GM23338 (cell line): ENCODE results near the gene AFAP1. TPM values are rescaled to one million over a fixed set of nuclear protein-coding genes. Genes with fewer than 3 reads are reported as not detected.
A peak's percentile ranks its signal among the peaks of the same experiment; 100 is the strongest.

Experiments
- ATAC-seq: fragments of 200-7000 bp; cut with Tn5 transposase; 3 replicates; pipeline ENCODE4 v1.9.1; 2020
- DNase-seq: peaks from one replicate; pipeline ENCODE4 v3.0.0-alpha.2; 2015; ENCODE audit warnings: low spot score
- H2AFZ ChIP-seq: fragments of 200-600 bp; sonication (generic); 2 replicates; pipeline ENCODE4 v1.8.0; 2016; ENCODE audit warnings: antibody characterized with exemption, mild to moderate bottlenecking, moderate library complexity
- H3F3A ChIP-seq: fragments of 200-600 bp; sonication (generic); replicated peaks from 2 replicates; pipeline ENCODE4 v1.8.0; 2017; ENCODE audit warnings: antibody characterized with exemption, mixed run types, low read depth
- H3K27ac ChIP-seq: fragments of 200-600 bp; sonication (generic); 2 replicates; pipeline ENCODE4 v1.6.1; 2016; ENCODE audit warnings: low read depth
- H3K27me3 ChIP-seq: fragments of 200-600 bp; sonication (generic); 2 replicates; pipeline ENCODE4 v1.8.0; 2016; ENCODE audit warnings: mild to moderate bottlenecking, mixed run types, moderate library complexity; ENCODE audit not compliant: insufficient read depth
- H3K36me3 ChIP-seq: fragments of 200-600 bp; sonication (generic); 2 replicates; pipeline ENCODE4 v1.8.0; 2016; ENCODE audit warnings: mild to moderate bottlenecking; ENCODE audit not compliant: insufficient read depth
- H3K4me1 ChIP-seq: fragments of 200-600 bp; sonication (generic); 2 replicates; pipeline ENCODE4 v1.8.0; 2016; ENCODE audit warnings: mild to moderate bottlenecking, moderate library complexity; ENCODE audit not compliant: insufficient read depth
- H3K4me2 ChIP-seq: fragments of 200-600 bp; sonication (generic); 2 replicates; pipeline ENCODE4 v1.7.1; 2017; ENCODE audit warnings: mixed run types
- H3K4me3 ChIP-seq: fragments of 200-600 bp; sonication (generic); 2 replicates; pipeline ENCODE4 v1.6.1; 2016; ENCODE audit warnings: mixed run types
- H3K79me2 ChIP-seq: fragments of 200-600 bp; sonication (generic); replicated peaks from 2 replicates; pipeline ENCODE4 v1.8.0; 2017; ENCODE audit warnings: mild to moderate bottlenecking; ENCODE audit not compliant: insufficient read depth
- H3K9me2 ChIP-seq: fragments of 200-600 bp; sonication (generic); 2 replicates; pipeline ENCODE4 v1.8.0; 2017; ENCODE audit not compliant: insufficient read depth
- H4K20me1 ChIP-seq: fragments of 200-600 bp; sonication (generic); replicated peaks from 2 replicates; pipeline ENCODE4 v1.8.0; 2017; ENCODE audit warnings: mild to moderate bottlenecking; ENCODE audit not compliant: insufficient read depth
- H3K27ac Mint-ChIP-seq: 2 replicates; pipeline ENCODE4 v1.8.0; 2020; ENCODE audit warnings: inconsistent platforms, mild to moderate bottlenecking, moderate library complexity, mixed read lengths
- H3K27me3 Mint-ChIP-seq: 3 replicates; pipeline ENCODE4 v1.8.0; 2022; ENCODE audit warnings: low read depth, mild to moderate bottlenecking, moderate library complexity, mixed read lengths, inconsistent platforms; ENCODE audit not compliant: insufficient read depth, poor library complexity
- H3K36me3 Mint-ChIP-seq: 3 replicates; pipeline ENCODE4 v1.8.0; 2021; ENCODE audit warnings: low read depth, mild to moderate bottlenecking, inconsistent platforms, moderate library complexity, mixed read lengths
- H3K4me1 Mint-ChIP-seq: 3 replicates; pipeline ENCODE4 v1.8.0; 2020; ENCODE audit warnings: mild to moderate bottlenecking, inconsistent platforms, mixed read lengths
- H3K4me3 Mint-ChIP-seq: 3 replicates; pipeline ENCODE4 v1.8.0; 2021; ENCODE audit warnings: moderate library complexity, mild to moderate bottlenecking, inconsistent platforms, mixed read lengths
- H3K9me3 Mint-ChIP-seq: 3 replicates; pipeline ENCODE4 v1.8.0; 2020; ENCODE audit warnings: moderate library complexity, mild to moderate bottlenecking, inconsistent platforms, mixed read lengths
- EZH2 ChIP-seq: fragments of 200-600 bp; sonication (generic); IDR thresholded peaks from one replicate; pipeline ENCODE4 v1.8.0; 2017; ENCODE audit warnings: antibody characterized with exemption, mild to moderate bottlenecking, low read depth; ENCODE audit not compliant: unreplicated experiment
- EZH2phosphoT487 ChIP-seq: fragments of 200-600 bp; sonication (generic); IDR thresholded peaks from one replicate; pipeline ENCODE4 v1.8.1; 2018; ENCODE audit warnings: antibody characterized with exemption; ENCODE audit not compliant: unreplicated experiment
- STAT1 ChIP-seq: IDR thresholded peaks from one replicate; pipeline ENCODE4 v1.6.1; 2016; ENCODE audit warnings: antibody characterized with exemption; ENCODE audit not compliant: unreplicated experiment
- ZNF114 ChIP-seq: fragments of 250-450 bp; sonication (Bioruptor Pico); IDR thresholded peaks from 2 replicates; pipeline ENCODE4 v1.5.0; 2020; ENCODE audit warnings: mild to moderate bottlenecking, moderate library complexity
- ZNF331 ChIP-seq: fragments of 250-450 bp; sonication (Bioruptor Pico); IDR thresholded peaks from 2 replicates; pipeline ENCODE4 v1.5.0; 2020; ENCODE audit warnings: low read depth, mild to moderate bottlenecking, moderate library complexity
- polyA plus RNA-seq: library from polyadenylated mRNA; unstranded; fragments of >200 nt; fragmentation: Nextera tagmentation; extraction: Ambion mirVana; gene quantifications from 2 replicates; pipeline ENCODE4 v1.2.1, GENCODE V29; 2016
- total RNA-seq: library from RNA; depleted of rRNA; stranded (reverse); fragments of >200 nt; shearing (Covaris generic); gene quantifications from 2 replicates; pipeline ENCODE4 v1.2.3, GENCODE V29; 2014
- TF ChIP-seq, protein P1 (sequence below): IDR thresholded peaks from one replicate; pipeline ENCODE4 v1.6.1; 2018; ENCODE audit warnings: antibody characterized with exemption; ENCODE audit not compliant: unreplicated experiment
- TF ChIP-seq, protein P2 (sequence below): IDR thresholded peaks from 2 replicates; pipeline ENCODE4 v1.6.1; 2016; ENCODE audit warnings: antibody characterized with exemption
- TF ChIP-seq, protein P3 (sequence below), 2 experiments: fragments of 200-600 bp in 1 of 2; sonication (generic) in 1 of 2; conservative IDR thresholded peaks; 2 replicates each; pipeline versions ENCODE4 v1.5.1 to v1.6.1; 2016 to 2017; ENCODE audit warnings: antibody characterized with exemption in 2 of 2, low read depth in 2 of 2, mild to moderate bottlenecking in 2 of 2, moderate library complexity in 1 of 2

Gene AFAP1
- total and polyA plus RNA-seq, 2 experiments from 2014 or later, result 6.5 to 21.5 TPM

DNA sequence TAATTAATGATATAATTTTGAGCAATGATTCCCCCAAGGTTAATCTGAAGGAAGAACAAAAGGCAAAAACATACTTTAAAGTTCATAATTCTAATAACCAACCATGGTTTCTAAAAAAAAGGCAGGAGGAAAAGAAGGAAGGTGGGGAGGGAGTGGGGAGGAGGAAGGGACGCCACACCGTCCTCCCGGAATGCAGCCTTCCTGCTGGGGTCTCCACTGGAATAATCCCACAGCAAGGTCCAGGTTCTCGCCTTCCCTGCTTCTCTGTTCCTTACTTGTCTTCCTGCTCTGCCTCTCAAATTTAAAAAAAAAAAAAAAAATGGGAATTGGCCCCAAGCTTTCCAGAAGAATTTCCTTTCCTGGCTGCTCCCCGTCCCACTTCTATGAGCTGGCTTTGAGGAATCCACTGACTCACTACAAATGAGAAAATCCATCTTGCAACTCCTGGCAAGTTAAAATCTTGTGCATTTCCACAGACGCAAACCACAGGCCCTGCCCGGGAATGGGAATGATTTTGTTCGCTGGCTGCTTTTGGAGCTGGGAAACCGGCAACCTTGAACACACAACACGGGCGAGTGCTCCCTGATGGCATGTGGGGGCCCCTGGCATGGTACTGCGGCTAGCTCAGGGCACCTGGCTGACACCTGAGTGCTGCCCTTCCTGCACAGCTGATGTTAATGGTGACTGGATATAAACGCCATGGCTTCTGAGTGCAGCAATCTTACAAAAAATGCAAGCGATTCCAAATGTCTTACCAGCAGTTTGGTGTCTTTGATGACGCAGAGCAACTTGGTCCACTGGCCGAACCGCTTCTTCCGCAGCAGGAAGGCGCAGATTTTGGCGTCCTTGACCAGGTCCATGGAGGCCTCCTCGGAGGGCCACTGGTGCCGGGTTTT lies 97.0 kb downstream of the AFAP1 start:
- H3F3A ChIP-seq, result no peaks in the 10 kb centered on the region
- no peaks in the 10 kb centered on the region for H4K20me1 ChIP-seq
- H2AFZ ChIP-seq, result no peak overlapping the region

DNA sequence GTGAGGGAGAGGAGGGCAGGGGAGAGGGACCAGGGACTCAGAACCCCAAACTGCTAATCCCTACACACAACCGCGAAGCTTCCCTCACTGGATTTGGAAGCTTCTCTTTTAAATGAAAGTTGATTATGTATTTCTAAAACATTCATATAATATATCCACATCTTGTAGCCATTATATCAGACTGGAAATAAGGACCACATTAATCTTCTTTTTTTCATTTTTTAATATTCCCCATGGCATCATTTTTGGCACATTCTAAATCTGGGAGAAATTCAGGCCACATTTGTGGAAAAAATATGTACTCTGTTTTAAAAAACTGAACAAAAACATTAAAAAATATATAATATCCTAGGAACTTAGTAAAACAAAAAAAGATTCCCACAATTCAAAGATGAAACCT lies 97.8 kb downstream of the AFAP1 start:
- Histone ChIP-seq H3K4me3 (no peak overlapping the region), H2AFZ (no peak overlapping the region), H3K4me2 (no peak overlapping the region), H3K27ac (no peak overlapping the region; the same call in 1 of the 2 replicates), H3F3A (no peaks in the 10 kb centered on the region), H3K4me1 (0 out of 2 replicates have a peak, but pooled peaks cover 8% of the 10 kb centered on the region), H4K20me1 (no peaks in the 10 kb centered on the region), H3K27me3 (no peaks in the 10 kb centered on the region), H3K79me2 (no peaks in the 10 kb centered on the region; the same call in 1 of the 2 replicates), H3K9me2 (no peaks in the 10 kb centered on the region), H3K36me3 (0 out of 2 replicates have a peak, but pooled peaks cover 4% of the 10 kb centered on the region)
- no peaks in the 10 kb centered on the region for H3K9me3 Mint-ChIP-seq
- peaks cover 37% of the 10 kb centered on the region for H3K4me1 Mint-ChIP-seq
- TF ChIP-seq EZH2 (no peak), EZH2phosphoT487 (no peak), STAT1 (no peak), ZNF114 (CRISPR knock-in tag) (no peak)
- TF ChIP-seq, protein P1, sequence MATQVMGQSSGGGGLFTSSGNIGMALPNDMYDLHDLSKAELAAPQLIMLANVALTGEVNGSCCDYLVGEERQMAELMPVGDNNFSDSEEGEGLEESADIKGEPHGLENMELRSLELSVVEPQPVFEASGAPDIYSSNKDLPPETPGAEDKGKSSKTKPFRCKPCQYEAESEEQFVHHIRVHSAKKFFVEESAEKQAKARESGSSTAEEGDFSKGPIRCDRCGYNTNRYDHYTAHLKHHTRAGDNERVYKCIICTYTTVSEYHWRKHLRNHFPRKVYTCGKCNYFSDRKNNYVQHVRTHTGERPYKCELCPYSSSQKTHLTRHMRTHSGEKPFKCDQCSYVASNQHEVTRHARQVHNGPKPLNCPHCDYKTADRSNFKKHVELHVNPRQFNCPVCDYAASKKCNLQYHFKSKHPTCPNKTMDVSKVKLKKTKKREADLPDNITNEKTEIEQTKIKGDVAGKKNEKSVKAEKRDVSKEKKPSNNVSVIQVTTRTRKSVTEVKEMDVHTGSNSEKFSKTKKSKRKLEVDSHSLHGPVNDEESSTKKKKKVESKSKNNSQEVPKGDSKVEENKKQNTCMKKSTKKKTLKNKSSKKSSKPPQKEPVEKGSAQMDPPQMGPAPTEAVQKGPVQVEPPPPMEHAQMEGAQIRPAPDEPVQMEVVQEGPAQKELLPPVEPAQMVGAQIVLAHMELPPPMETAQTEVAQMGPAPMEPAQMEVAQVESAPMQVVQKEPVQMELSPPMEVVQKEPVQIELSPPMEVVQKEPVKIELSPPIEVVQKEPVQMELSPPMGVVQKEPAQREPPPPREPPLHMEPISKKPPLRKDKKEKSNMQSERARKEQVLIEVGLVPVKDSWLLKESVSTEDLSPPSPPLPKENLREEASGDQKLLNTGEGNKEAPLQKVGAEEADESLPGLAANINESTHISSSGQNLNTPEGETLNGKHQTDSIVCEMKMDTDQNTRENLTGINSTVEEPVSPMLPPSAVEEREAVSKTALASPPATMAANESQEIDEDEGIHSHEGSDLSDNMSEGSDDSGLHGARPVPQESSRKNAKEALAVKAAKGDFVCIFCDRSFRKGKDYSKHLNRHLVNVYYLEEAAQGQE, result no peak
- TF ChIP-seq, protein P2, sequence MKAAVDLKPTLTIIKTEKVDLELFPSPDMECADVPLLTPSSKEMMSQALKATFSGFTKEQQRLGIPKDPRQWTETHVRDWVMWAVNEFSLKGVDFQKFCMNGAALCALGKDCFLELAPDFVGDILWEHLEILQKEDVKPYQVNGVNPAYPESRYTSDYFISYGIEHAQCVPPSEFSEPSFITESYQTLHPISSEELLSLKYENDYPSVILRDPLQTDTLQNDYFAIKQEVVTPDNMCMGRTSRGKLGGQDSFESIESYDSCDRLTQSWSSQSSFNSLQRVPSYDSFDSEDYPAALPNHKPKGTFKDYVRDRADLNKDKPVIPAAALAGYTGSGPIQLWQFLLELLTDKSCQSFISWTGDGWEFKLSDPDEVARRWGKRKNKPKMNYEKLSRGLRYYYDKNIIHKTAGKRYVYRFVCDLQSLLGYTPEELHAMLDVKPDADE, result no peak
- TF ChIP-seq, protein P3, sequence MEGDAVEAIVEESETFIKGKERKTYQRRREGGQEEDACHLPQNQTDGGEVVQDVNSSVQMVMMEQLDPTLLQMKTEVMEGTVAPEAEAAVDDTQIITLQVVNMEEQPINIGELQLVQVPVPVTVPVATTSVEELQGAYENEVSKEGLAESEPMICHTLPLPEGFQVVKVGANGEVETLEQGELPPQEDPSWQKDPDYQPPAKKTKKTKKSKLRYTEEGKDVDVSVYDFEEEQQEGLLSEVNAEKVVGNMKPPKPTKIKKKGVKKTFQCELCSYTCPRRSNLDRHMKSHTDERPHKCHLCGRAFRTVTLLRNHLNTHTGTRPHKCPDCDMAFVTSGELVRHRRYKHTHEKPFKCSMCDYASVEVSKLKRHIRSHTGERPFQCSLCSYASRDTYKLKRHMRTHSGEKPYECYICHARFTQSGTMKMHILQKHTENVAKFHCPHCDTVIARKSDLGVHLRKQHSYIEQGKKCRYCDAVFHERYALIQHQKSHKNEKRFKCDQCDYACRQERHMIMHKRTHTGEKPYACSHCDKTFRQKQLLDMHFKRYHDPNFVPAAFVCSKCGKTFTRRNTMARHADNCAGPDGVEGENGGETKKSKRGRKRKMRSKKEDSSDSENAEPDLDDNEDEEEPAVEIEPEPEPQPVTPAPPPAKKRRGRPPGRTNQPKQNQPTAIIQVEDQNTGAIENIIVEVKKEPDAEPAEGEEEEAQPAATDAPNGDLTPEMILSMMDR (conservative IDR thresholded peaks at IDR 0.05; ENCODE audit: low read depth in 2 of 2), result no peak
- H3K4me3 Mint-ChIP-seq, result no peak overlapping the region
- H3K27me3 Mint-ChIP-seq, result peaks cover 10% of the 10 kb centered on the region
- no peak for DNase-seq
- H3K27ac Mint-ChIP-seq, result no peak overlapping the region
- peaks cover 11% of the 10 kb centered on the region; the same call in 2 of the 3 replicates for H3K36me3 Mint-ChIP-seq
- ATAC-seq, result no peak

More for the DNA sequence above, 97.0 kb downstream of the AFAP1 start:
- Histone ChIP-seq H3K79me2 (peaks cover 3% of the 10 kb centered on the region; the same call in 1 of the 2 replicates), H3K27ac (peak overlapping the region; percentile 78; the same call in 1 of the 2 replicates), H3K9me2 (peaks cover 3% of the 10 kb centered on the region; the same call in 1 of the 2 replicates), H3K27me3 (no peaks in the 10 kb centered on the region), H3K36me3 (peaks cover 4% of the 10 kb centered on the region; the same call in 1 of the 2 replicates), H3K4me3 (no peak overlapping the region), H3K4me2 (no peak overlapping the region), H3K4me1 (0 out of 2 replicates have a peak, but pooled peaks cover 8% of the 10 kb centered on the region)
- no peaks in the 10 kb centered on the region for H3K9me3 Mint-ChIP-seq
- H3K36me3 Mint-ChIP-seq, result peaks cover 4% of the 10 kb centered on the region
- peaks cover 10% of the 10 kb centered on the region for H3K27me3 Mint-ChIP-seq
- no peak overlapping the region for H3K4me3 Mint-ChIP-seq
- H3K4me1 Mint-ChIP-seq, result peaks cover 37% of the 10 kb centered on the region
- ATAC-seq, result no peak
- TF ChIP-seq EZH2phosphoT487 (no peak), ZNF331 (CRISPR knock-in tag) (no peak)
- H3K27ac Mint-ChIP-seq, result peak overlapping the region; percentile 79
- no peak for DNase-seq
